Transverse colon (tissue), 4 donors: ENCODE measurements around the gene TMED6. TPM values are rescaled to one million over a fixed set of nuclear protein-coding genes. Genes with fewer than 3 reads are reported as not detected.

Experiments used
- DNase-seq: peaks from one replicate; pipeline ENCODE4 v3.0.0-alpha.2; 2019
- H3K27ac ChIP-seq, 4 donors: fragments of 200-600 bp; sonication (generic); 2 replicates each; pipeline ENCODE4 v1.5.1; 2016 to 2018; ENCODE audit warnings: inconsistent platforms in 4 of 4
- H3K27me3 ChIP-seq: fragments of 200-600 bp; sonication (generic); 2 replicates; pipeline ENCODE4 v1.5.1; 2017; ENCODE audit warnings: inconsistent platforms
- H3K36me3 ChIP-seq, 4 donors: fragments of 200-600 bp; sonication (generic); 2 replicates each; pipeline ENCODE4 v1.5.1; 2017 to 2019; ENCODE audit warnings: inconsistent platforms in 4 of 4
- H3K4me1 ChIP-seq, 4 donors: fragments of 200-600 bp; sonication (generic); 2 replicates each; pipeline ENCODE4 v1.5.1; 2017 to 2020; ENCODE audit warnings: inconsistent platforms in 4 of 4
- H3K4me3 ChIP-seq, 4 donors: fragments of 200-600 bp; sonication (generic); 1 replicate in 1 of 4; 2 replicates in 3 of 4; pipeline versions ENCODE4 v1.5.1 to v1.6.1; 2017 to 2019; ENCODE audit warnings: inconsistent platforms in 4 of 4
- H3K9me3 ChIP-seq, 2 donors: fragments of 200-600 bp; sonication (generic); 2 replicates each; pipeline ENCODE4 v1.5.1; 2017 to 2019; ENCODE audit warnings: inconsistent platforms in 2 of 2
- CTCF ChIP-seq, 5 experiments: fragments of 200-600 bp in 3 of 5; fragments of 450-650 bp in 2 of 5; sonication (generic) in 3 of 5; IDR thresholded peaks; 1 replicate in 2 of 5; 2 replicates in 3 of 5; pipeline ENCODE4 v1.5.1; 2016 to 2017; ENCODE audit warnings: antibody characterized with exemption in 5 of 5, inconsistent platforms in 3 of 5, mild to moderate bottlenecking in 2 of 5, moderate library complexity in 1 of 5
- EP300 ChIP-seq: sonication (generic); formaldehyde crosslinking; IDR thresholded peaks from one replicate; pipeline ENCODE4 v1.6.1; 2017; ENCODE audit warnings: antibody characterized with exemption, low read depth
- POLR2A ChIP-seq: fragments of 450-650 bp; IDR thresholded peaks from one replicate; pipeline ENCODE4 v1.6.1; 2016; ENCODE audit warnings: antibody characterized with exemption, mild to moderate bottlenecking, moderate library complexity
- POLR2AphosphoS5 ChIP-seq, 3 donors: sonication (generic); formaldehyde crosslinking; IDR thresholded peaks; one replicate each; pipeline ENCODE4 v1.6.1; 2016; ENCODE audit warnings: antibody characterized with exemption in 3 of 3
- WGBS, 2 donors: methylation state at CpG; one replicate each; pipeline ENCODE4 v1.1.5; 2018; ENCODE audit warnings: low coverage in 1 of 2; 5-methylcytosine and 5-hydroxymethylcytosine counted together
- in situ Hi-C, 4 donors: fragments of 200-750 bp; cut with MboI; loops; one replicate each; pipeline versions ENCODE4 v1.15.0 to v1.15.1; 2017; ENCODE audit warnings: low sequenced_read_pairs in 3 of 4, low pct_ligation_motif_present in 1 of 4, low pct_unique_long_range_greater_than_20kb in 1 of 4
- intact Hi-C: fragments of 100-400 bp; cut with DNase I; formaldehyde crosslinking; loops from one replicate; pipeline ENCODE4 v1.15.1; 2023; ENCODE audit warnings: low total_unique reads
- total RNA-seq, 4 donors: library from RNA; depleted of rRNA; stranded (reverse); fragments of >200 nt; gene quantifications; one replicate each; pipeline ENCODE4 v1.1.0, GENCODE V29; 2016

TMED6 gene
- total RNA-seq, 4 donors from 2014 or later, result 5.7 to 6.8 TPM; not detected in 2

- WGBS, 2 donors, result 83 to 90% methylated on average over 2 to 6 of the region's 6 CpGs
- no peak for TF ChIP-seq CTCF (IDR thresholded peaks at IDR 0.05)
- TF ChIP-seq POLR2A, result no peak
- TF ChIP-seq EP300, result no peak
- no peak for TF ChIP-seq POLR2AphosphoS5 (IDR thresholded peaks at IDR 0.05)
- intact Hi-C loops (no loop called here), in situ Hi-C loops (no loop called here)
- no peak overlapping the region for H3K27ac ChIP-seq
- DNase-seq, result no peak
- no peaks in the 10 kb centered on the region for H3K36me3 ChIP-seq
- no peaks in the 10 kb centered on the region for H3K9me3 ChIP-seq
- H3K4me3 ChIP-seq, result no peak overlapping the region
- H3K27me3 ChIP-seq, result no peaks in the 10 kb centered on the region
- peaks cover 0 to 7% (median 2%) of the 10 kb centered on the region in 4 donors for H3K4me1 ChIP-seq
Measured at GRCh38 chr16:69348222-69348621, 3.4 kb downstream of the TMED6 start.

- H3K36me3 ChIP-seq, result peaks cover 0 to 6% (median under 1%) of the 10 kb centered on the region in 4 donors
- no peaks in the 10 kb centered on the region for H3K9me3 ChIP-seq
- no peak overlapping the region for H3K27ac ChIP-seq
- no peak for TF ChIP-seq CTCF (IDR thresholded peaks at IDR 0.05)
- TF ChIP-seq POLR2A, result no peak
- no peak for TF ChIP-seq POLR2AphosphoS5 (IDR thresholded peaks at IDR 0.05)
- TF ChIP-seq EP300, result no peak
- WGBS, 2 donors, result 92% methylated on average over 6 of the region's 6 CpGs; no CpG with 5 or more reads in 1 of the 2 donors
- peaks cover 0 to 5% (median 2%) of the 10 kb centered on the region in 4 donors for H3K4me1 ChIP-seq
- H3K27me3 ChIP-seq, result no peaks in the 10 kb centered on the region
- H3K4me3 ChIP-seq, result no peak overlapping the region
- DNase-seq, result no peak
- in situ Hi-C loops, result no loop called here
- intact Hi-C loops, result no loop called here
Measured at GRCh38 chr16:69346683-69347082, 4.9 kb downstream of the TMED6 start.

GRCh38 chr16:69345923-69346322 is 5.7 kb downstream of the TMED6 start:
- no peaks in the 10 kb centered on the region for H3K27me3 ChIP-seq
- no peak overlapping the region for H3K27ac ChIP-seq
- H3K9me3 ChIP-seq, result no peaks in the 10 kb centered on the region
- H3K4me3 ChIP-seq, result no peak overlapping the region
- peaks cover 2 to 3% (median 2%) of the 10 kb centered on the region in 4 donors for H3K4me1 ChIP-seq
- 70% methylated on average over 4 of the region's 4 CpGs for WGBS, 2 donors
- peaks cover 0 to 10% (median under 1%) of the 10 kb centered on the region in 4 donors for H3K36me3 ChIP-seq
- TF ChIP-seq POLR2AphosphoS5 (IDR thresholded peaks at IDR 0.05), result no peak
- no peak for DNase-seq
- in situ Hi-C loops, result no loop called here
- intact Hi-C loops, result no loop called here

- 90 to 100% methylated on average over 1 to 5 of the region's 5 CpGs for WGBS, 2 donors
- Histone ChIP-seq H3K27ac (no peak overlapping the region), H3K27me3 (no peaks in the 10 kb centered on the region), H3K4me1 (peaks cover 9 to 13% (median 10%) of the 10 kb centered on the region in 4 donors), H3K9me3 (no peaks in the 10 kb centered on the region), H3K36me3 (peaks cover 0 to 10% (median under 1%) of the 10 kb centered on the region in 4 donors), H3K4me3 (no peak overlapping the region)
- intact Hi-C loops, result no loop called here
- in situ Hi-C loops, result no loop called here
- TF ChIP-seq POLR2AphosphoS5 (IDR thresholded peaks at IDR 0.05) (no peak), POLR2A (no peak), CTCF (IDR thresholded peaks at IDR 0.05) (no peak), EP300 (no peak)
- DNase-seq, result no peak
Measured at GRCh38 chr16:69344171-69344570, 7.4 kb downstream of the TMED6 start.

GRCh38 chr16:69340095-69340644 is 11.4 kb downstream of the TMED6 start:
- peaks cover 0 to 13% (median 5%) of the 10 kb centered on the region in 4 donors for H3K36me3 ChIP-seq
- in situ Hi-C loops, result no loop called here
- peak overlapping the region; percentile 63 to 91 (median 75) for H3K4me3 ChIP-seq
- TF ChIP-seq CTCF (IDR thresholded peaks at IDR 0.05) (no peak), EP300 (no peak)
- H3K9me3 ChIP-seq, result no peaks in the 10 kb centered on the region
- H3K27ac ChIP-seq, result peak overlapping the region; percentile 89 to 95 (median 92)
- no peak for DNase-seq
- intact Hi-C loops, result no loop called here
- 6 to 13% methylated on average over 5 to 16 of the region's 16 CpGs for WGBS, 2 donors
- peaks cover 17 to 28% (median 21%) of the 10 kb centered on the region in 4 donors for H3K4me1 ChIP-seq
- H3K27me3 ChIP-seq, result no peaks in the 10 kb centered on the region
